Cerebellar nuclear complex (tissue), 1 donor: ENCODE results near the gene UBL3.

Source experiments
- DNase-seq, 2 experiments: peaks; one replicate each; lab custom pipeline; 2025; lab: John Stamatoyannopoulos, UW

Gene UBL3

DNA sequence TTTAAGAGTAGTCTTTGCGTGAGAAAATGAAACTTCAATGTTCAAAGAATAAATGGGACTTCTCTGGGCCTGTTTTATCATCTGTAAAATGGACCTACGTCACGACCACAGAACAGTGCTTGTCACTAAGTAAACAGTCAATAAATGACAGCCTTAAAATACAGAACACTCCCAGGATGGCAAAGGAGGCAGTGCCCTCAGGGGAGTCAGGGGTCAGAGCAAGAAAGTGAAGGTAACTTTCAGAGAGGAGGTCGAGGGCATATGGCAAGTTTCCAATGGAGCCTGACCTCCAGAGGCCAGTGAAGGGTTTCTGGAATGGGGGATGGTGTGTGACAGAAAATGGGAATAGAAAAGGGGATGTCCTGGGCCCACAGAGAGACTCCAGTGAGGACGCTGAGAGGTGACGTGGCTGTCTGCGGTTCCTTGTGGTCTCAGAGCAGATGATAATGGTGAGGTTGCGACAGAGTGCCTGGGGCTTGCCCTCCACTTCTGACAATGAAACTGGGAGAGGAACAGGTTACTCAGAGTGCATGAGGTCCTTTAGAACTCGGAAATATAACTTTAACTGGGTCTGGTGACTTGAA, 91.8 kb downstream of the UBL3 start:
- DNase-seq = no peak

DNA sequence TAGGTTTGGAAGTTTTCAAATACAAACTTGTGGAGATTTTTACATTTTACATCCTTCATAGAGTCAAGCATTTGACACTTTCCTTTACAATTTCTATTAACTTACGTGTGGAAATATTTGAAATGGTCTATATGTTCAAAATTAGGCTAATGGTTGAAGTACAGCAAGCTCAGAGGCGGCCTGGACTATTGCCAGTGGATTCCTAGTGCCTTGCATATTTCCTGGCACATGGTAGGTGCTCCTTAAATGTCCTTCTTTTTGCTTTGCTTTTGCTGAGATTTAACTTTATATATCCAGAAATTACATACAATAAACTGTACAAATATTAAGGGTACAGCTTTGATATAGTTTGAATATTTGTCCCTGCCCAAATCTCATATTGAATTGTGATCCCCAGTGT, 93.9 kb downstream of the UBL3 start:
- DNase-seq = no peak

DNA sequence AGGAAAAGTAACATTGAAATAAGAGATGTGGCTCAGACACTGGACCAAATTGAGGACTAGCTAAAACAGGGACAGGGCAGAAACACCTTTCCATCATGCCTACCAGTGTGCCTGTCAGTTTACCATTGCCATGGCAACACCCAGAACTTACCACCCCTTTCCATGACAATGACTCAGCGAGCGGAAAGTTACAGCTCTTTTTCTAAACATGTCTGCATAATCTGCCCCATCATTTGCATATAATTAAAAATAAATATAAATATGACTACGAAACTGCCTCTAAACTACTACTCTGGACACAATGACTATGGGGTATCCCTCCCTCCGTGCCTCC, 96.0 kb downstream of the UBL3 start:
- DNase-seq = no peak

DNA sequence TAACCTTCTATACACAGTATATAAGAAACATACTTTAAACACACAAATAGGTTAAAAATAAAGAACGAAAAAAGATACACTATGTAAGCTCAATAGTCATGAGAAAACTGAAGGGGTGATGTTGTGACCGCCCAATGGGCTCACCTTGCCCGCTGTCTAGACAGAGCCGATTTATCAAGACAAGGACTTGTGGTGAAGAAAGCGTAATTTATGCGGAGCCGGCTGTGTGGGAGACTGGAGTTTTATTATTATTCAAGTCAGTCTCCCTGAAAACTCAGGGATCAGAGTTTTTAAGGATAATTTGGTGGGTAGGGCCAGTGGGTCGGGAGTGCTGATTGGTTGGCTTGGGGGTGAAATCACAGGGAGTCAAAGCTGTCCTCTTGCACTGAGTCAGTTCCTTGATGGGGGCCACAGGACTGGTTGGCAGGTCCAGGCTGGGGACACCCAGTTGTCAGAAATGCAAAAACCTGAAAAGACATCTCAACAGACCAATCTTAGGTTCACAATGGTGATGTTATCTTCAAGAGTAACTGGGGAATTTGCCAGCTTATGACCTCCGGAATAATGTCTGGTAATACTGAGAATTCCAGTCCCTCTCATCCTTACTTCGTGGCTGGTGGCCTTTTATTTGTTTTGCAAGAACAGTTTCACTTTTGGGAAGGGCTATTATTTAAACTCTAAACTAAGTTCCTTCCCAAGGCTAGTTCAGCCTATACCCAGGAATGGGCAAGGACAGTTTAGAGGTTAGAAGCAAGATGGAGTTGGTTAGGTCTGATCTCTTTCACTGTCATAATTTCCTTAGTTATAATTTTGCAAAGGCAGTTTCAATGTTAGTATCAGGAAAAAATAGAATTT, 96.6 kb downstream of the UBL3 start:
- no peak for DNase-seq

DNA sequence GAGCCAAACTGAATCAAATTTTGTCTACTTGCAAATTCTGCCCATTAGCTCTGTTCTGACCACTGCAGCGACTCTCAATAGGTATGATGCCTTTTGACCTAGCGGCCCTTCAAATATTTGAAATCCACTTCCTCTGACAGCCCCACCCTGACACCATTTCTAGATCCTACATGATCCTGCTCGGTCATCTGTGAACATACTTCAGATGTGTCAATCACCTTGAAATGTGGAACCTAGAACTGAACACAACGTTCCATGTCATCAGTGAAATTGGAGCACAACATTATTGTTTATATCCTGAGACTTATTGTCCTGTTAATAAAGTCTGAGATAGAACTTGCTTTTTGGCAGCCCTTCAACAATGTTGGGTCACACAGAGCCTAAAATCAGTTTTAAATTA, 98.2 kb downstream of the UBL3 start:
- DNase-seq = no peak

DNA sequence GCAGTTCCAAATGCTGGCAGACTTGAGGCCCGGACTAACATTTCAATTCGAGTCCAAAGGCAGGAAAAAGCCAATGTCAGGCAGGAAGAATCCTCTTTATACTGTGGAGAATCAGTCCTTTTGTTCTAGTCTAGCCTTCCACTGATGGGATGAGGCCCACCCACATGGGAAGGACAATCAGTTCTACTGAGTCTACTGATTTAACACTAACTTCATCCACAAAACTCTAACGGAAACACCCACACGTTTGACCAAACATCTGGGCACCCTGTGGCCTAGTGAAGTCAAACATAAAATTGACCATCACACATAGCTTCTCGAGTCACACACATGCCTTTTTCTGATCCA, 100.3 kb downstream of the UBL3 start:
- no peak for DNase-seq

DNA sequence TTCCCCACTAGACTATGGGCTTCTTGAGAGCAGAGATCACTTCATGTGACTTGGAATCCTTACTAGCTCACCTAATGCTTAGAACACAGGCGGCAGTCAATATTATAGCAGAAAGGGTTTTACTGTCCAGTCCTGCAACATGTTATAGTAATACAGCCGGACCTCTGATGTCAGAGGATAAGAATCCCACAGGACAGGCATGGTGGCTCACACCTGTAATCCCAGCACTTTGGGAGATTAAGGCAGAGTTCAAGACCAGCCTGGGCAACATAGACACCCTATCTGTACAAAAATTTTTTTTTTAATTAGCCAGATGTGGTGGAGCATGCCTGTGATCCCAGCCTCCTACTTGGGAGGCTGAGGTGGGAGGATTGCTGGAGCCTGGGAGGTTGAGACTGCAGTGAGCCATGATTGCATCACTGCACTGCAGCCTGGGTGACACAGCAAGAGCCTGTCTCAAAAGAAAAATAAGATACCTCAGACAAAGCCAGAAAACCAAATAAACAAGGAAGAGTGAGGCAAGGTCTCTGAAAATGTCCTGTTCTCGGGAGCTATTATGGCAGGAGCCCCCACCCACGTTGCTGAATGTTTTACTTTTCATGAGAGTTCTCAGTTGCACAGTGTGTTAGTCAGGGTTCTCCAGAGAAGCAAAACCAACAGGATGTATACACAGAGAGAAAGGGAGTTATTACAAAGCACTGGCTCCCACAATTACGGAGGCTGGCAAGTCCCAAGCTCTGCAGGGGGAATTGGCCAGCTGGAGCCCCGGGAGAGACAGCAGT, 100.8 kb downstream of the UBL3 start:
- no peak for DNase-seq

DNA sequence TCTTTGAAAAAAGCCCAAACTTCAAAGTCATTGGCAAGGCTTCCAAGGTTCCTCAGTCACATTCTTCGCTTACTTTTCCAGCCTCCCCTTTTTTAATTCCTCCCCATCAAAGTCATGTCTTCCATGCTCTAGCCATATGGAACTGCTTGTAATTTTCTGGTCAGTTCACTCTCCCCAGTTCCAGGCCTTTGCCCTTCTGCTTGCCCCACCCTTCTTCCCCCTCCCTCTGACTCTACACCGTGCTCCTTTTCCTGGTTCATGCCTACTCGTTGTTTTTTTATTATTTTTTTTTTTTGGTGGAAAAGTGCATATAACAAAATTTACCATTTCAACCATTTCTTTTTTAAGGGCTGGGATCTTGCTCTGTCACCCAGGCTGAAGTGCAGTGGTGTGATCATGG, 102.3 kb downstream of the UBL3 start:
- DNase-seq = no peak

DNA sequence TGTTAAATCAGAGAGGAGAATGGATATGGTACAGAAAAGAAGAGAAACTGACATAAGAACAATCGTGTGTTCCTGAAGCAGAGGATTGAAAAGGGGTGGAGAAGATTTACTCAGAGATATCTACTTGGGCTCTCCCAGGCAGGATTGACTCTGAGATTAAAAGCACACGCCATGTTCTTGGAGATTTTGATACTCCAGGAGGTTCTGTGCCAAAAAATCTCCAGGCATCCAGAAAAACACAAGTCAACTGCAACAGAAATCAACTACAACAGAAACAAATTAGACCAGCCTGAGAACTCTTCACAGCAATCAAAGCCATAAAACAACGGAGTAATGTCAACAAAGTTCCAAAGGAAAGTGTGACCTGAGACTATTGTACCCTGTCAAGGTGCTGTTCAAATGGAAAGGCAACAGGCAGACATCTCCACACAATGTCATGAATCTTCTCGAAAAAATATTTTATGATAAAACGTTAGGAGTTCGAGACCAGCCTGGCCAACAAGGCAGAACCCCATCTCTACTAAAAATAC, 104.2 kb downstream of the UBL3 start:
- no peak for DNase-seq

DNA sequence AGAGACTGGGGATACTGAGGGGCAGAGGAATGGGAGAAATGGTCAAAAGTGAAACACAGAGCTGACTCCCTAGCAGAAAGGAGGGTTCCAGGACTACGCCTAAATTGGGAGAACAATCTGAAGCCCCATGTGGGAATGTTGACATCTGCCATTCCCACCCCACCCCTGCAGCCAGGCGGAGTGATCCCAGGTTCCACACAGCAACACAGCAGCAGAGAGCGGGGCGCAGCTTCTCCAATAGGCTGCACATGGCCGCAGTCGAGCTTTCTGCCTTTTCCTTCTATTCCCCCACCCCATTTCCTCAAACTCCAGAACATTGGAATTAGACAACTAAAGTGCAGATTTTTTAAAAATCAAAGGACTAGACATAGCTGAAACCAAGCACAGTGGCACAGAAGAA, 104.7 kb downstream of the UBL3 start:
- DNase-seq = no peak

DNA sequence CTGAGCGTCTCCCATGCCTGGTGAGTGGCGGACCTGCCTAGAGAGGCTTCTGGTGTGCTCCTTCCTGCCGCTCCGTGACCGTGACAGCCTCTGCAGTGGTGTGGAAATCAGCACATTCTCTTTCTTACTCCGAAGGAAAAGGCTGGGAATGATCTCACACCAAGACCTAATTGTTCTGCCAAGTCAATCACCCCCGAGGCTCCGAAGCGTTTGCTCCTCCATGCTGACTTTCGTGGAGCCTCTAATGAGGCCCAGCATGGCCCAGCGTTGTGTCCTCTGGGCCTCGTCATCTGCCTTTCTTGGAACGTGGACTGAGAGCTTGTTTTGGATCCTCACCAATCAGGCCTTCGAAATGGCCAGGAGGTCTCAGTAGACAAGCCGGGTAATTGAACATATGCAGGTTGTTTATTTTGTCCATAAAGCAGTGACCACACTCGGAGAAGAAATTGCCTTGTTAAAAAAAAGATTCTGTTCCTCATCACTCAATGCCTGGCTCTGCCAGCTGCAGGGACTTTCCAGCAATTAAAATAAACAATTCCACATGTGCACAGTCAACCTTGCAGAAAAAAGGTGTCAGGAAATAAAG, 107.1 kb downstream of the UBL3 start:
- DNase-seq = no peak

DNA sequence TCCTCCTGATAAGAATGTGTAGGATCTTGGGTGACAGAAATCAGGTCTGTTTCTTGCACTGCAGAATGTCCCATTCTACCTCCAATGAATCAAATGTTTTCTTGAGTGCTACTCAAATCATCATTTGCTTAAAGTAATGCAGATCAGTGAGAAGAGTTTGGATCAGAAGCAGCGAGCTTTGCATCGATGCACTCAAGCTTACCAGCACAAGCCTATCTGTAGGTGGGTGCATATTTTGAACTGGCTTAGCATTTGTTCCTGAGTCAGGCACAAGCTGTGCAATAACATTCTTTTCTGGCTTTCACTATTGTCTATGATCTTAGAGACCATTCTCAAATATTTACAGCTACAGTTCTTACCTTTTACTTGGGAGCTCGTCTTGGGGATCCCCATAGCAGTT, 109.5 kb downstream of the UBL3 start:
- DNase-seq = no peak

DNA sequence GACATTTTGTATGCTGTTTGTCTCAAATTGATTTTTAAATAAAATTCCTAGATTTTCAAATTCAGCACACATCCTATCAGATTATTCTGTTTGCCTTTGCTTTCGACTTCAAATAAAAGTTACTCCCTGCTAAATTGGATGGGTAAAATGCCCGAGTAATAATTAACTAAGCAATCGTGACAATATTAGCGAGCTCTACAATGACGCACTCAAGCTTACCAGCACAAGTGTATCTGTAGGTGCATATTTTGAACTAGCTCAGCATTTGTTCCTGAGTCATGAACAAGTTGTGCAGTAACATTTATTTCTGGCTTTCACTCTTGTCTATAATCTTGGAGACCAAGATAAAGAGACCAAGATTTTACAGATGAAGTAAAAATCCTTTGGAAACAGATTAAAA, 113.4 kb downstream of the UBL3 start:
- DNase-seq = no peak

DNA sequence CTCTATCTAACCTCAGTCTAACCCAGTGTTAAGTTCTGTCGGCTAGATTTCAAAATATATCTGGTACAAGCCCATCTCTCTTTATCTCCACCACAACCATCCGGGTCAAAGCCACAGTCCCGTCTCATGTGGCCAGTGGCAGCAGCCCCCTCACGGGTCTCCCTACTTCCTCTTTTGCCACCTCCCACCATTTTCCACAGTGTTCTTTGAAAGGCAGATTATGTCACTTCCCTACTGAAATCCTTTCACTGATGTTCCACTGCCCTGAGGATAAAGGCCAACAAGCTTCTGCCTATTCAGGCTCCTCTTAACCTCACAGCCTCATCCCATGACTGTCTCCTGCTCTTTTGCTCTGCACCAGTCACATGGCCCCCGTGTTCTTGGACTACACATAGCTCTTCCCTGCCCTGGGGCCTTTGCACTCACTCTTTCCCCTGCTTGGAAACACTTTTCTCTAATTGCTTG, 117.2 kb downstream of the UBL3 start:
- no peak for DNase-seq

DNA sequence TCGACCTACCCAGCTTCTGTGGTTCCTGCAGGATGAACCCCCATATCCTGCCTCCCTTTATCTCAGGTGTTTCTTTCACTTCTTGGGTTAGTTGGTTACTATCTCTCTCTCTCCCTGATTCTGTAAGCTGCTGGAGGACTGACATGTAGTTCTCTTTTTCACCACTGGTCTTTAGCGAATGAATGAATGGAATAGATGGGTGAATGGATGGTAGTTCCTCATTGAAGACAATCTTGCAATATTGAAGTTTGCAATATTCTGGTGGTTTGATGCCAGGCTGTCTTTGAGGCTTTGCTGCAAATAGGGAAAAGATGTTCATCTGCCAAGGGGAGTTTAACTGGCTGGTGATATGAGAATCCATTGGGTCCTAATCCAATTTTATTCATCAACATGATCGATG, 120.2 kb downstream of the UBL3 start:
- DNase-seq = no peak

DNA sequence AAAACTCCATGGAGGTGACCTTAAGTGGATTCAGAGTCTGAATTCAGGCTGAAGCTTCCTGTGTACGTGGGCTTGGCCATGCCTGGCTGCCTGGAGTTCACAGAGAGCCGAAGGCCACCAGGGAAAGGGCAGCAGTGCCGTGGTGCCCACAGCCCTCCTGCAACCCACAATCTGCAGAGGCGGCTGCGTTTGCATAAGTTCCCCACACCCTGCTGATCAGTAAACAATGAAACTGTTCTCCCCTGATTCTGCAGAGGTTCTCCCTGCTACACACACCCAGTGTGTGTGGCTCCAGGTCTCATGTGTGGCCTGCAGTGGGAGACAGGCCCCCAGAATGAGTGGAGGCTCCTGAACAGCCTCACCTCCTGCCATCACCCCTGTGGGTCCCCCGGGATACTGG, 128.0 kb downstream of the UBL3 start:
- no peak for DNase-seq

DNA sequence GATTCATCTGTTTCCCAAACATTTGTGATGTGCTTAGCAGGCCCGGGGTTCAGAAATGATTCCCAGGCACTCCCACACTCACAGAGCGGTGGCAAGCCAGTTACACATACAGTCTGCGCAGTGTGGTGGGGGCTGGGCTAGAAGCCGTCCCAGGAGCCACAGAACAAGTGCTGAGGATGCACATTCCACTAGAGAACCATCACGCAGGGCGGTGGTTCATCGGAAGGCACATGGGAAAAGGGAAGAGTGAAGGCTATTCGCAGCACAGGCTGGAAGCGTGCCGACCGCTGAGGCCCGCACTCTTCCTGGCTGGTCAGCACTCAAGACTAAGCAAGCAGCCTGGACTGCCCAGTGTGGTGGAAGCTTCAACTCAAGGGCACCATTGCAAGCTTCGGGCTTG, 128.7 kb downstream of the UBL3 start:
- DNase-seq = no peak

DNA sequence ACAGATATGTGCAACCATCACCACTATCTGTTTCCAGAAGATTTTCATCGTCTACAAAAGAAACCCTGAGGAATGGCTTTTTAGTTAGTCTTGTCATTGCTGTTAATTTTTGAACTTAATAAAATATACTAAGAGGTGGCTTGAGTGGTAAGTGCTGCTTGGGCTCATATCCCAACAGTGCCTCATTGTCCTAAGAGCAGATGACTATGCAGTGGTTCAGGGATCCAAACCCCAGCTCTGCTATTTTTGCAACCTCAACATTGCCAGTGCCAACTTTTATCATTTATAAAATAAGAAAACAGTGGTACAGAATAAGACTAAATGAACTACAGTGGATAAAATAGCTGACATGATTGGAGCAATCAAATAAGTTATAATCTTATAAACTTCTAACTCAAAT, 131.7 kb downstream of the UBL3 start:
- no peak for DNase-seq

DNA sequence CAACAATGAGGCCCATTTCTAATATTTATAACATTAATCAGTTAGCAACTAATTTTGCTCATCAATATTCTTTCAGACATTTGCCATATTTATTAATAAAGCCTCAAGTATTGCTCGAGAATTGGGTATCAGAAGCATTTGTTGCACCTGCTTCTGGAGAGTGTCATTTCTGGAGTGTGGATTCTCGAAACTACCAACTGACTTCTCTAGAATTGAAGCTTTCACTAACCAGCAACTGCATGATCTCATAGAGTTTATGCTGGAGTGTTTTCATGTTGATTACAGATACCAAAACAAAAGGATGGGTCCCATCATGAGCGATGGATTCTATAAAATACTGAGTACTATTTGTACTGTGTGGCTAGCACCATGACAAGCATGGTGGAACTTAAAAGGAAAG, 133.9 kb downstream of the UBL3 start:
- no peak for DNase-seq
